GM21526 (cell line): ENCODE results near the gene ANK2.

ENCODE experiments used
- ATAC-seq: cut with Tn5 transposase; IDR thresholded peaks from one replicate; pipeline ENCODE4 v1.9.1; 2021; ENCODE audit warnings: moderate library complexity; ENCODE audit not compliant: unreplicated experiment, low FRiP score

The ANK2 gene

GRCh38 chr4:113423631-113424030 is 374.2 kb downstream of the ANK2 start:
- no peak for ATAC-seq

- no peak for ATAC-seq
These were observed 383.7 kb downstream of the ANK2 start for GRCh38 chr4:113433116-113433515.
